ENCODE results near the gene ARNT2.

- TF ChIP-seq ZNF784 (CRISPR knock-in tag; IDR thresholded peaks at IDR 0.05; ENCODE audit: borderline replicate concordance) (no peak), EZH2 (conservative IDR thresholded peaks at IDR 0.05; ENCODE audit: low read depth, low read length) (no peak), ELF1 (CRISPR knock-in tag; IDR thresholded peaks at IDR 0.05) (no peak), CHD2 (IDR thresholded peaks at IDR 0.05; ENCODE audit: low read depth, low read length) (no peak)
- TF ChIP-seq, protein P1, sequence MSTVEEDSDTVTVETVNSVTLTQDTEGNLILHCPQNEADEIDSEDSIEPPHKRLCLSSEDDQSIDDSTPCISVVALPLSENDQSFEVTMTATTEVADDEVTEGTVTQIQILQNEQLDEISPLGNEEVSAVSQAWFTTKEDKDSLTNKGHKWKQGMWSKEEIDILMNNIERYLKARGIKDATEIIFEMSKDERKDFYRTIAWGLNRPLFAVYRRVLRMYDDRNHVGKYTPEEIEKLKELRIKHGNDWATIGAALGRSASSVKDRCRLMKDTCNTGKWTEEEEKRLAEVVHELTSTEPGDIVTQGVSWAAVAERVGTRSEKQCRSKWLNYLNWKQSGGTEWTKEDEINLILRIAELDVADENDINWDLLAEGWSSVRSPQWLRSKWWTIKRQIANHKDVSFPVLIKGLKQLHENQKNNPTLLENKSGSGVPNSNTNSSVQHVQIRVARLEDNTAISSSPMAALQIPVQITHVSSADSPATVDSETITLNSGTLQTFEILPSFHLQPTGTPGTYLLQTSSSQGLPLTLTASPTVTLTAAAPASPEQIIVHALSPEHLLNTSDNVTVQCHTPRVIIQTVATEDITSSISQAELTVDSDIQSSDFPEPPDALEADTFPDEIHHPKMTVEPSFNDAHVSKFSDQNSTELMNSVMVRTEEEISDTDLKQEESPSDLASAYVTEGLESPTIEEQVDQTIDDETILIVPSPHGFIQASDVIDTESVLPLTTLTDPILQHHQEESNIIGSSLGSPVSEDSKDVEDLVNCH (CRISPR knock-in tag; IDR thresholded peaks at IDR 0.05), result no peak
Observed at GRCh38 chr15:80455668-80456442, 51.7 kb downstream of the ARNT2 start.

Measured in HepG2 (cell line).